Fibroblast of villous mesenchyme (primary cell): ENCODE data around the gene LRIG1. TPM values are rescaled to one million over a fixed set of nuclear protein-coding genes. Genes with fewer than 3 reads are reported as not detected.

Source experiments
- DNase-seq: peaks from one replicate; pipeline ENCODE4 v3.0.0-alpha.2; 2010; ENCODE audit warnings: low read depth
- H3K4me3 ChIP-seq: 2 replicates; pipeline ENCODE4 v1.5.1; 2011; ENCODE audit warnings: low read depth, mild to moderate bottlenecking, low read length
- total RNA-seq: library from RNA; depleted of rRNA; stranded (reverse); fragments of >200 nt; gene quantifications from 2 replicates; pipeline ENCODE4 v1.2.3, GENCODE V29; 2012
- TF ChIP-seq, protein P1 (sequence below): IDR thresholded peaks from 2 replicates; pipeline ENCODE4 v1.5.1; 2012; ENCODE audit warnings: low read depth, mild to moderate bottlenecking, low read length; ENCODE audit not compliant: insufficient read depth

Gene LRIG1
- total RNA-seq, 1 donor = 10.4 TPM

GRCh38 chr3:66396161-66396760, 104.6 kb downstream of the LRIG1 start:
- no peak for DNase-seq
- TF ChIP-seq, protein P1, sequence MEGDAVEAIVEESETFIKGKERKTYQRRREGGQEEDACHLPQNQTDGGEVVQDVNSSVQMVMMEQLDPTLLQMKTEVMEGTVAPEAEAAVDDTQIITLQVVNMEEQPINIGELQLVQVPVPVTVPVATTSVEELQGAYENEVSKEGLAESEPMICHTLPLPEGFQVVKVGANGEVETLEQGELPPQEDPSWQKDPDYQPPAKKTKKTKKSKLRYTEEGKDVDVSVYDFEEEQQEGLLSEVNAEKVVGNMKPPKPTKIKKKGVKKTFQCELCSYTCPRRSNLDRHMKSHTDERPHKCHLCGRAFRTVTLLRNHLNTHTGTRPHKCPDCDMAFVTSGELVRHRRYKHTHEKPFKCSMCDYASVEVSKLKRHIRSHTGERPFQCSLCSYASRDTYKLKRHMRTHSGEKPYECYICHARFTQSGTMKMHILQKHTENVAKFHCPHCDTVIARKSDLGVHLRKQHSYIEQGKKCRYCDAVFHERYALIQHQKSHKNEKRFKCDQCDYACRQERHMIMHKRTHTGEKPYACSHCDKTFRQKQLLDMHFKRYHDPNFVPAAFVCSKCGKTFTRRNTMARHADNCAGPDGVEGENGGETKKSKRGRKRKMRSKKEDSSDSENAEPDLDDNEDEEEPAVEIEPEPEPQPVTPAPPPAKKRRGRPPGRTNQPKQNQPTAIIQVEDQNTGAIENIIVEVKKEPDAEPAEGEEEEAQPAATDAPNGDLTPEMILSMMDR = no peak
- no peak overlapping the region for H3K4me3 ChIP-seq

- no peak overlapping the region for H3K4me3 ChIP-seq
- DNase-seq = no peak
- TF ChIP-seq, protein P1 = no peak
Observed at GRCh38 chr3:66395635-66396034, 105.2 kb downstream of the LRIG1 start.

- H3K4me3 ChIP-seq = no peak overlapping the region
- DNase-seq = peak; percentile 65
- TF ChIP-seq, protein P1 = no peak
Observed at GRCh38 chr3:66394753-66395249, 106.0 kb downstream of the LRIG1 start.

DNA sequence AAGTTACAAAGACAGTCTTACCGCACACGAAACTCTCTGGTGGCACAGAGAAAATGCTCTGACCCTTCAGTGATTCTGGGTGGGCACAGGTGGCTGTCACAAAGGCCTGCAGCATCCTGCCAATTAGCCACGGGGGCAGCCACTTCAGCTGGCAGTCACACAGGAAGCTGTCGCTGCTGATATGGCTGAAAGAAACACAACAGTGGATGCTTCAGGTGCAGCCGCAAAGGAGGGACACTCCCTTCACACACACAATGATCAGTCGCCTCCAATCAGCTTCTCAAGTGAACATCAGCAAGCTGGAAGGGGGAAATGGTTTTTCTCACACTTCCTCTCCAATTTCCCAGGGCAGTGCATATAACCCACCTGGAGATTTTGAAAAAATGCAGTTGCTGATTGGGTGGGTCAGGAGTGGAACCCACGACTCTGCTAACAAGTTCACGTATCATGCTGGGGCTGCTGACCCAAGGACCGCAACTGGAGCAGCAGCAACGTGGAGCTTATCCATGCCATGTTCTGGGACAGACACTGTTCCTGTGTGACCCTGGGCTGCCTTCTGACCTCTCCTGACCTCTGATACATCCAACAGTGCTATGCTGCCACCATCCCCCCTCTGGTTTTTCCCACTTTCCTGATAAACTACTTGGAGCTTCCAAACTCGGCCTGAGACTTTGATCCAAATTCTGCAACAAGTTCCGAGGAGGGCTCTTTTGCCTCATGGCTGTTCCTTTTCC, 106.6 kb downstream of the LRIG1 start:
- TF ChIP-seq, protein P1 = no peak
- H3K4me3 ChIP-seq = no peak overlapping the region
- DNase-seq = no peak

GRCh38 chr3:66393333-66394005, 107.4 kb downstream of the LRIG1 start:
- no peak overlapping the region for H3K4me3 ChIP-seq
- TF ChIP-seq, protein P1 = no peak
- peak; percentile 63 for DNase-seq

GRCh38 chr3:66392966-66393332, 107.9 kb downstream of the LRIG1 start:
- TF ChIP-seq, protein P1 = no peak
- no peak for DNase-seq

More at GRCh38 chr3:66392966-66393332, 107.9 kb downstream of the LRIG1 start:
- no peak overlapping the region for H3K4me3 ChIP-seq
